COLO668 (cell line): ENCODE data around the gene HSPB1.
"Not testable (repeated sequence)": the region's sequence is repeated elsewhere in the genome, so short reads cannot be mapped to it uniquely, and the experiment has no call there.

Experiments used
- DNase-seq: peaks from one replicate; lab custom pipeline; 2025; ENCODE audit not compliant: unreplicated experiment; lab: John Stamatoyannopoulos, UW

HSPB1 gene

GRCh38 chr7:76281006-76281705 is 21.3 kb upstream of the HSPB1 start:
- DNase-seq, result peak; percentile 58

- DNase-seq, result no peak
Observed at GRCh38 chr7:76281706-76282343, 20.6 kb upstream of the HSPB1 start.

- DNase-seq, result no peak
Observed at GRCh38 chr7:76282344-76283253, 19.9 kb upstream of the HSPB1 start.

- no peak for DNase-seq
Observed at GRCh38 chr7:76283254-76284159, 19.0 kb upstream of the HSPB1 start.

- no peak for DNase-seq
Observed at GRCh38 chr7:76285604-76286374, 16.7 kb upstream of the HSPB1 start.

GRCh38 chr7:76286842-76287403 is 15.6 kb upstream of the HSPB1 start:
- no peak for DNase-seq

GRCh38 chr7:76290847-76291350 is 11.6 kb upstream of the HSPB1 start:
- not testable (repeated sequence) for DNase-seq

- DNase-seq, result peak; percentile 81
Observed at GRCh38 chr7:76291351-76292212, 10.9 kb upstream of the HSPB1 start.

- no peak for DNase-seq
Observed at GRCh38 chr7:76292213-76292573, 10.3 kb upstream of the HSPB1 start.

- not testable (repeated sequence) for DNase-seq
Observed at GRCh38 chr7:76292911-76293310, 9.6 kb upstream of the HSPB1 start.

- no peak for DNase-seq
Observed at GRCh38 chr7:76293407-76293901, 9.0 kb upstream of the HSPB1 start.

- peak; percentile 94 for DNase-seq
Observed at GRCh38 chr7:76294344-76295024, 8.0 kb upstream of the HSPB1 start.

GRCh38 chr7:76296743-76297740 is 5.4 kb upstream of the HSPB1 start:
- DNase-seq, result peak; percentile 69

GRCh38 chr7:76300166-76300731 is 2.2 kb upstream of the HSPB1 start:
- peak; percentile 23 for DNase-seq

- DNase-seq, result no peak
Observed at GRCh38 chr7:76301000-76301399, 1.5 kb upstream of the HSPB1 start.
